Natural killer cell (primary cell): Measurements from ENCODE around the gene PRR35. TPM values are rescaled to one million over a fixed set of nuclear protein-coding genes. Genes with fewer than 3 reads are reported as not detected.

ENCODE experiments used
- ATAC-seq, 3 donors: fragments of 150-1000 bp in 2 of 3; fragments of 200-7000 bp in 1 of 3; cut with Tn5 transposase; 1 replicate in 1 of 3; 2 replicates in 2 of 3; pipeline ENCODE4 v1.10.0; 2021; ENCODE audit warnings: mild to moderate bottlenecking in 2 of 3, moderate library complexity in 2 of 3
- DNase-seq, 2 donors: peaks; one replicate each; pipeline versions ENCODE4 v3.0.0 to v3.0.0-alpha.2; 2013 to 2021; ENCODE audit warnings: mixed read lengths in 1 of 2
- H3K27ac ChIP-seq: one replicate; pipeline ENCODE4 v1.5.1; 2013; ENCODE audit warnings: mild to moderate bottlenecking, low read length
- H3K27me3 ChIP-seq: one replicate; pipeline ENCODE4 v1.6.1; 2013; ENCODE audit warnings: low read length; ENCODE audit not compliant: control insufficient read depth, insufficient read depth
- H3K36me3 ChIP-seq: one replicate; pipeline ENCODE4 v1.6.1; 2013; ENCODE audit warnings: low read length; ENCODE audit not compliant: control insufficient read depth, insufficient read depth
- H3K4me1 ChIP-seq: one replicate; pipeline ENCODE4 v1.6.1; 2013; ENCODE audit warnings: low read length; ENCODE audit not compliant: control insufficient read depth, insufficient read depth
- H3K4me3 ChIP-seq: one replicate; pipeline ENCODE4 v1.5.1; 2013; ENCODE audit warnings: low read length
- H3K9me3 ChIP-seq: one replicate; pipeline ENCODE4 v1.6.1; 2013; ENCODE audit warnings: low read length; ENCODE audit not compliant: control insufficient read depth, insufficient read depth
- H3K27ac Mint-ChIP-seq, 2 donors: one replicate each; pipeline ENCODE4 v1.8.0; 2022; ENCODE audit warnings: mild to moderate bottlenecking in 2 of 2, mixed read lengths in 2 of 2, moderate library complexity in 1 of 2
- H3K27me3 Mint-ChIP-seq, 2 donors: one replicate each; pipeline ENCODE4 v1.8.0; 2022; ENCODE audit warnings: low read depth in 2 of 2, mixed read lengths in 2 of 2
- H3K36me3 Mint-ChIP-seq: one replicate; pipeline ENCODE4 v1.8.0; 2022; ENCODE audit warnings: mixed read lengths
- H3K4me1 Mint-ChIP-seq, 2 donors: one replicate each; pipeline ENCODE4 v1.8.0; 2022; ENCODE audit warnings: mixed read lengths in 2 of 2
- H3K4me3 Mint-ChIP-seq: one replicate; pipeline ENCODE4 v1.8.0; 2022; ENCODE audit warnings: mild to moderate bottlenecking, moderate library complexity, mixed read lengths
- H3K9me3 Mint-ChIP-seq, 2 donors: one replicate each; pipeline ENCODE4 v1.8.0; 2022; ENCODE audit warnings: mixed read lengths in 2 of 2
- CTCF ChIP-seq: fragments of 200-600 bp; IDR thresholded peaks from one replicate; pipeline ENCODE4 v1.8.0; 2022; ENCODE audit warnings: antibody characterized with exemption
- WGBS: methylation state at CpG from one replicate; pipeline ENCODE4 v1.1.7; 2013; ENCODE audit warnings: missing lambda C conversion rate; ENCODE audit not compliant: insufficient coverage; 5-methylcytosine and 5-hydroxymethylcytosine counted together
- intact Hi-C: fragments of 100-400 bp; cut with micrococcal nuclease; formaldehyde crosslinking; loops from one replicate; pipeline ENCODE4 v1.14.2; 2022
- total RNA-seq, 4 donors: library from RNA; stranded (reverse); fragments of 120-200 nt in 1 of 4; gene quantifications; one replicate each; pipeline versions ENCODE4 v1.2.3 to v1.2.4, GENCODE V29; 2013 to 2022

The PRR35 gene
- total RNA-seq, 3 donors from 2014 or later (not counting 1 experiment from before 2014, with no cell fraction given), result 0.20 TPM; not detected in 2

- Mint-ChIP-seq H3K4me1 (no peaks in the 10 kb centered on the region), H3K4me3 (no peak overlapping the region), H3K9me3 (no peaks in the 10 kb centered on the region), H3K36me3 (no peaks in the 10 kb centered on the region), H3K27me3 (peaks cover 0 to 4% of the 10 kb centered on the region in 2 donors), H3K27ac (no peak overlapping the region)
- Histone ChIP-seq H3K36me3 (no peaks in the 10 kb centered on the region), H3K9me3 (no peaks in the 10 kb centered on the region), H3K27ac (no peak overlapping the region), H3K27me3 (peaks cover 10% of the 10 kb centered on the region), H3K4me1 (no peaks in the 10 kb centered on the region), H3K4me3 (no peak overlapping the region)
- 57% methylated on average over 22 of the region's 22 CpGs for WGBS
- no peak for TF ChIP-seq CTCF
- intact Hi-C loops, result no loop called here
- DNase-seq, result no peak
- no peak for ATAC-seq
Measured at GRCh38 chr16:558298-559020, 1.7 kb upstream of the PRR35 start.

- no peaks in the 10 kb centered on the region for H3K36me3 ChIP-seq
- Mint-ChIP-seq H3K36me3 (no peaks in the 10 kb centered on the region), H3K27ac (no peak overlapping the region), H3K4me1 (no peaks in the 10 kb centered on the region), H3K9me3 (no peaks in the 10 kb centered on the region), H3K4me3 (no peak overlapping the region), H3K27me3 (peaks cover 0 to 4% of the 10 kb centered on the region in 2 donors)
- H3K4me1 ChIP-seq, result no peaks in the 10 kb centered on the region
- H3K27me3 ChIP-seq, result peaks cover 10% of the 10 kb centered on the region
- no peak for DNase-seq
- WGBS, result 92% methylated on average over 15 of the region's 15 CpGs
- intact Hi-C loops, result no loop called here
- H3K27ac ChIP-seq, result no peak overlapping the region
- TF ChIP-seq CTCF, result no peak
- no peak for ATAC-seq
- H3K9me3 ChIP-seq, result no peaks in the 10 kb centered on the region
- H3K4me3 ChIP-seq, result no peak overlapping the region
Measured at GRCh38 chr16:559021-559380, 1.2 kb upstream of the PRR35 start.

GRCh38 chr16:559411-560203 lies 587 bp upstream of the PRR35 start:
- 18% methylated on average over 62 of the region's 62 CpGs for WGBS
- Mint-ChIP-seq H3K36me3 (no peaks in the 10 kb centered on the region), H3K9me3 (no peaks in the 10 kb centered on the region), H3K4me1 (no peaks in the 10 kb centered on the region), H3K27ac (no peak overlapping the region), H3K4me3 (peak overlapping the region; percentile 40), H3K27me3 (peaks cover 0 to 4% of the 10 kb centered on the region in 2 donors)
- no peak for TF ChIP-seq CTCF
- ATAC-seq (peak in 1 of 3 donors; percentile 17), DNase-seq (no peak)
- no peaks in the 10 kb centered on the region for H3K4me1 ChIP-seq
- H3K4me3 ChIP-seq, result no peak overlapping the region
- no peaks in the 10 kb centered on the region for H3K36me3 ChIP-seq
- H3K27me3 ChIP-seq, result peaks cover 10% of the 10 kb centered on the region
- no peak overlapping the region for H3K27ac ChIP-seq
- intact Hi-C loops, result no loop called here
- no peaks in the 10 kb centered on the region for H3K9me3 ChIP-seq
